ENCODE results near the gene IER5L.

DNA sequence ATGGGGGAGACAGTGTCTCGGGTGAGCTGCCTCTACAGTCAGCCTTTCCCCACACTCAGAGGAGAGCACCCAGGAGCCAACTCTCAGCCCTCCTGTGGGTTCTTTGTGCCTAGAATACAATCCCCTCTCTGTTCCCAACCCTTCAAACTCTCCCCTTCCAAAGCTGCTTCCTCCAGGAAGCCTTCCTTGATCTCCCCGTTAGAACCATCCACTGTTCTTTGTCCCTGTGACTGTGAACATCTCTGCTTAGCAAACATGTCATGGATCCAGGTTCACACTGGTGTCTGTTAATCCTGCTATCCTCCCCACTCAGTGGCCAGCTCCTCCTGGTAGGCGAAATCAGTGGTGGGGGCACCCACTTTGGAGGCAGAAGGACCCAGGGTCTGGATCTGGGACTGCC lies 16.2 kb upstream of the IER5L start:
- TF ChIP-seq, protein P1, sequence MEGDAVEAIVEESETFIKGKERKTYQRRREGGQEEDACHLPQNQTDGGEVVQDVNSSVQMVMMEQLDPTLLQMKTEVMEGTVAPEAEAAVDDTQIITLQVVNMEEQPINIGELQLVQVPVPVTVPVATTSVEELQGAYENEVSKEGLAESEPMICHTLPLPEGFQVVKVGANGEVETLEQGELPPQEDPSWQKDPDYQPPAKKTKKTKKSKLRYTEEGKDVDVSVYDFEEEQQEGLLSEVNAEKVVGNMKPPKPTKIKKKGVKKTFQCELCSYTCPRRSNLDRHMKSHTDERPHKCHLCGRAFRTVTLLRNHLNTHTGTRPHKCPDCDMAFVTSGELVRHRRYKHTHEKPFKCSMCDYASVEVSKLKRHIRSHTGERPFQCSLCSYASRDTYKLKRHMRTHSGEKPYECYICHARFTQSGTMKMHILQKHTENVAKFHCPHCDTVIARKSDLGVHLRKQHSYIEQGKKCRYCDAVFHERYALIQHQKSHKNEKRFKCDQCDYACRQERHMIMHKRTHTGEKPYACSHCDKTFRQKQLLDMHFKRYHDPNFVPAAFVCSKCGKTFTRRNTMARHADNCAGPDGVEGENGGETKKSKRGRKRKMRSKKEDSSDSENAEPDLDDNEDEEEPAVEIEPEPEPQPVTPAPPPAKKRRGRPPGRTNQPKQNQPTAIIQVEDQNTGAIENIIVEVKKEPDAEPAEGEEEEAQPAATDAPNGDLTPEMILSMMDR (IDR thresholded peaks at IDR 0.05; ENCODE audit: low read depth, low read length, missing input control) = no peak
- TF ChIP-seq NR2F2 (IDR thresholded peaks at IDR 0.05) (no peak), SP1 (IDR thresholded peaks at IDR 0.05) (no peak)
- TF ChIP-seq, protein P2, sequence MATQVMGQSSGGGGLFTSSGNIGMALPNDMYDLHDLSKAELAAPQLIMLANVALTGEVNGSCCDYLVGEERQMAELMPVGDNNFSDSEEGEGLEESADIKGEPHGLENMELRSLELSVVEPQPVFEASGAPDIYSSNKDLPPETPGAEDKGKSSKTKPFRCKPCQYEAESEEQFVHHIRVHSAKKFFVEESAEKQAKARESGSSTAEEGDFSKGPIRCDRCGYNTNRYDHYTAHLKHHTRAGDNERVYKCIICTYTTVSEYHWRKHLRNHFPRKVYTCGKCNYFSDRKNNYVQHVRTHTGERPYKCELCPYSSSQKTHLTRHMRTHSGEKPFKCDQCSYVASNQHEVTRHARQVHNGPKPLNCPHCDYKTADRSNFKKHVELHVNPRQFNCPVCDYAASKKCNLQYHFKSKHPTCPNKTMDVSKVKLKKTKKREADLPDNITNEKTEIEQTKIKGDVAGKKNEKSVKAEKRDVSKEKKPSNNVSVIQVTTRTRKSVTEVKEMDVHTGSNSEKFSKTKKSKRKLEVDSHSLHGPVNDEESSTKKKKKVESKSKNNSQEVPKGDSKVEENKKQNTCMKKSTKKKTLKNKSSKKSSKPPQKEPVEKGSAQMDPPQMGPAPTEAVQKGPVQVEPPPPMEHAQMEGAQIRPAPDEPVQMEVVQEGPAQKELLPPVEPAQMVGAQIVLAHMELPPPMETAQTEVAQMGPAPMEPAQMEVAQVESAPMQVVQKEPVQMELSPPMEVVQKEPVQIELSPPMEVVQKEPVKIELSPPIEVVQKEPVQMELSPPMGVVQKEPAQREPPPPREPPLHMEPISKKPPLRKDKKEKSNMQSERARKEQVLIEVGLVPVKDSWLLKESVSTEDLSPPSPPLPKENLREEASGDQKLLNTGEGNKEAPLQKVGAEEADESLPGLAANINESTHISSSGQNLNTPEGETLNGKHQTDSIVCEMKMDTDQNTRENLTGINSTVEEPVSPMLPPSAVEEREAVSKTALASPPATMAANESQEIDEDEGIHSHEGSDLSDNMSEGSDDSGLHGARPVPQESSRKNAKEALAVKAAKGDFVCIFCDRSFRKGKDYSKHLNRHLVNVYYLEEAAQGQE (IDR thresholded peaks at IDR 0.05) = no peak

All from liver (tissue), 3 donors.